SKM-1 treated with dmso at 0.1 percent for 144 hours (cell line): Measurements from ENCODE around the gene GAK.

ENCODE experiments used
- DNase-seq: peaks from one replicate; lab custom pipeline; 2025; ENCODE audit not compliant: unreplicated experiment; lab: John Stamatoyannopoulos, UW

GAK gene

DNA sequence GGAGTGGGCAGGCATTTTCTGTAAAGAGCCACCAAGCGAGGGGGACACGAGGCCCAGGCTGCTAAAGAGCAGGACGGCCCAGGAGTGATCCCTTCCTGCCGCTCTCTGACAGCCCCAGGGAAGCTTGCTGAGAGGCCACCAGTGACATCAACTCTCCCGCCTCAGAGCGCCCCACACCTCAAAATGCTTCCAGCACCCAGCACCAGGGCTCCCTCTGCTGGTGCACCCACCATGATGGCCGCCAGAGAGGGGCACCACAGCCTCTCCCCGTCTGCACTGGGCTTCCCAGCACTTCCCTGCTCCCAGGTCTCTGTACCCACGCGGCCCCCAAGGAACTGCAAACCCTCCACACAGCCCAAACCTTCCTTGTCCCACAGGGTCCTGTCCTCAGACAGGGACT is 40.4 kb downstream of the GAK start:
- DNase-seq: no peak

DNA sequence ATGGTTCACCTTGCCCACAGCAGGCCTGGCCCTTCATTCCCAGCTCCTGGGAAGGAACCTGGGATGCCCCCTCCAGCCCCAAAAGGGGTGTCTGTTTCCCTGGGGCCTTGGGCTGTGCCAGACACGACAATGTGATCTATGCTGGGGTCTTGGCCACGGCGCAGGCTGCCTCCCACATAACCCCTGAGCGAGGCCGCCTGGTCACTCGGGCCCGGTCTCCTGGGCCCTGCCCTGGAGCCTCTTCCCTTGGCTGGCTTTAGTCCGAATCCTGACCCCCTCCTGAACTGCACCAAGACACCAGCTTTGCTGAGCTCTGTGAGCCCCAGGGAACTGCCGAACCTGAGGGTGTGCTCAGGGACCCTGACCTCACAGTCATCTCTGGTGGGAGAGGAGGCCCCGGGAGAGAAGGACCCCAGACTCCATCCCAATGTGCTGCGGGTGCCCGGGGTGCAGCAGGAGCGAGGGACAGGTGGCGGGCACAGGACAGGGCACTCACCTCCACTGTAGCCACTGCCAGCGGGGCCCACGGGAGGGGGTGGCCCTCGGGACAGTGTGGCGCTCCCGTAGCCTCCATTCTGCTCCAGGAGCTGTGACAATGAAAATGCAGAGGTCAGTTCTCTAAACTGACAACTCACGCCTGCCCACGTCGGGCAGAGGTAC is 42.0 kb downstream of the GAK start:
- DNase-seq: no peak

DNA sequence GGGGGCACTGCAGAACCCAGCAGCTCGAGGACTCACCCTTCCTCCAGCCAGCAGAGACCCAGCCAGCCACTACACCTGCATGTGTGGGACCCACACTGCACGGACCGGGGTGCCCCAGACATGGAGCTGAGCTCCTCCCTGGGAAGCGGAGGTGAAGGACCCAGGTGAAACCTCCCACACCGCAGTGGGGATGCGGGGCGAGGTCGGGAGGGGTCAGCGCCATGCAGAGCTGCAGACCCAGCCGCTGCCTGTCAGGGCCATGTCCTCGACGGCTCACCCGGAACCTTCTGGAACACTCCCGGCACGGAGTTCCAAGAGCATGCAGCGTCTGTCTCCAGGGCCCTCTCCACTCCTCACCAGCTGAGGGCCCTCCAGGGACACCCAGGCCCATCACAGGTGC is 42.6 kb downstream of the GAK start:
- DNase-seq: no peak

DNA sequence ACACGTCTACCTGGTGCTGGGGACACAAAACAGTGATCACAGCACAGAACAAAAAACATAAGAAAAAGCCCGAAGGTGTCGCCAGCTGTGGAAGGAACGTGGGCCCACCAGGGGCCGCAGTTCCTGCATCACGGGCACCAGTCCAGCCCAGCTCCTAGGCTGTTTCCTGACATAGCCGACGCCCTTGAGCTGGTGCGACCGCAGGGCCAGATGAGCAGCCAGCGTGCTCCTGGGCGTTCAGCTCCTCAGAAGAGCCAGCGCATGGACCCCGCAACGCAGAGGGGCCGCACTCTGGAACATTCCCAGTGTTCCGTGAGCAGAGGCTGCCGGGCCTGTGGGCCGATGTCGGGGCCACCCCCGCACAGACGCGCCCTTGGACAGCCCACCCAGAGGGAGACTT is 44.1 kb downstream of the GAK start:
- DNase-seq: no peak

DNA sequence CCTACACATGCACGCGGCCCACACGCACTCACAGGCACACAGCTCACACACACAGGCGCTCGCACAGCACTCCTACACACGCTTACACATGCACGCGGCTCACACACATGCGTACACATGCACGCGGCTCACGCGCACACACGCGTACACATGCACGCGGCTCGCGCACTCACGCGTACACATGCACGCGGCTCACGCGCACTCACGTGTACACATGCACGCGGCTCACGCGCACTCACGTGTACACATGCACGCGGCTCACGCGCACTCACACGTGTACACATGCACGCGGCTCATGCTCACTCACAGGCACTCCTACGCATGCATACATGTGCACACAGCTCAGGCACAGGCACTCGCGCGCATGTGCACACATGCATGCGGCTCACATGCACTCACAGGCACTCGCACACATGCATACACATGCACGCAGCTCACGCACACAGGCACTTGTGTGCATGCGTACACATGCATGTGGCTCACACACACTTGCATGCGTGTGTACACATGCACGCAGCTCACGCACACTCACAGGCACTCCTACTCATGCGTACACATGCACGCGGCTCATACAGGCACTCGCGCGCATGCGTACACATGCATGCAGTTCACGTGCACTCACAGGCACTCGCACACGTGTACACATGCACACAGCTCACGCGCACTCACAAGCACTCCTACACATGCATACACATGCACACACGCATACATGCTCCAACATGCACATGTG is 44.9 kb downstream of the GAK start:
- no peak for DNase-seq

DNA sequence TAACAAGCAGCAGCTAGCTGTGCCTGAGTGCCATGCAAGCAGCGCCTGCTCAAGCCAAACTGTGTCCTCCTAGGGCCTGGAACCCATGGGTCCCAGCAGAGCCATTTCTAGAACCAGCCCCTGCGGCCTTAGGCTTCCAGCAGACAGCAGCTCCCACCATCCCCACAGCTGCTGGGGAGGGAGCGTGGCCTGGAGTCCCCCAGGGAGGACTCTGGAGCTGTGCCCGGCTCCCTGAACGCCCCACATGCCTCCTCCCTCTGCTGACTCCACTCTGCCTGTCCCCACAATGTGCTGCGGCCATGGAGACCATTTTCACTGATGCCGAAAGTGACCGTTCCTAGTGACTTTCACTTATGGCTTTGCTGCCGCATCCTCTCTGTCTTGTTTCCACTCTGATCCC is 45.9 kb downstream of the GAK start:
- DNase-seq: no peak

DNA sequence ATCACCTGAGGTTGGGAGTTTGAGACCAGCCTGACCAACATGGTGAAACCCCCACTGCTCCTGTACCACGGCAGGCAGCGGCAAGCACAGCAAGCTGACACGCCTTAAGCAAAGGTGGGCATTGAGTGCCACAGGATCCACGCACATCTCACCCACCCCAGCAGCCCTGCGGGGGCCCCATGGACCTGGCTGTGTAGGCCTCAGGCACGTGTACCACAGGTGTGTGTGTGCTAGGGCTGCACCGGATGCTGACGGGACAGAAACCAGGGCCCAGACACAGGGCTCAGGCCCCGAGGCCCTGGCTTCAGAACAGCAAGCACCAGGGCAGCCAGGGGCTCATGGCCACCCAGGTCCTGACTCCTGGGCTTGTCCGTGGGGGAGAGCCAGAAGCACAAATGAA is 46.8 kb downstream of the GAK start:
- no peak for DNase-seq

DNA sequence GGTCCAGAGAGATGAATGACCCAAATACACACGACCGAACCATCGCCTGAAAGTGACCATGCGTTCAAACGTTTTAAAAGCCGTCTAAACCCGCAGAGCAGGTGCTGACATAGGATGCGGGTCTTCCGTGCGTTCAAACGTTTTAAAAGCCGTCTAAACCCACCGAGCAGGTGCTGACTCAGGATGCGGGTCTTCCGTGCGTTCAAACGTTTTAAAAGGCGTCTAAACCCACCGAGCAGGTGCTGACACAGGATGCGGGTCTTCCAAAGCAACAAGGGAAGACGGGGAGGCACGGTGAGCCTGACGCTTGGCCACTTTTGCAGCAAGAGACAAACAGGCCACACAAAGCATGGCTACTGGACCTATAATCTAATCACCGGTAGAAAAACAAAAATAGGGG is 47.2 kb downstream of the GAK start:
- DNase-seq: no peak

DNA sequence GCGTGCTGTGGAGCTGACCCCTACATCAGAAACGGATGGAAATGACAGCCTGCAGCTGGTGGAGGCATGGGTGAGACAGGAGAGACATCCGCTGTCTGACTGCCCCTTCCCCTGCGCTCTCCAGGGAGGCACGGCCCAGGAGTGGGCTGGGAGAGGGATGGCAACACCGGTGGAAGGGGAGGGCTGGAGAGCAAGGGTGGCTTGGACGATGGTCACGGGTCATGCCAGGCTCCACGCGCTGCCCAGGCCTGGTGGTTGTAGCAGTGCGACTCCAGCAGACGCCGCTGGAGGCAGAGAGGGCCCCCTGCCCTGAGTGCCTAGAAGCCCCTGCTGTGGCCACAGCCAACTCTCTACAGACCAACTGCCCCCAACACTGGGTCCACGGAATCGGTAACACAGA is 47.9 kb downstream of the GAK start:
- no peak for DNase-seq

DNA sequence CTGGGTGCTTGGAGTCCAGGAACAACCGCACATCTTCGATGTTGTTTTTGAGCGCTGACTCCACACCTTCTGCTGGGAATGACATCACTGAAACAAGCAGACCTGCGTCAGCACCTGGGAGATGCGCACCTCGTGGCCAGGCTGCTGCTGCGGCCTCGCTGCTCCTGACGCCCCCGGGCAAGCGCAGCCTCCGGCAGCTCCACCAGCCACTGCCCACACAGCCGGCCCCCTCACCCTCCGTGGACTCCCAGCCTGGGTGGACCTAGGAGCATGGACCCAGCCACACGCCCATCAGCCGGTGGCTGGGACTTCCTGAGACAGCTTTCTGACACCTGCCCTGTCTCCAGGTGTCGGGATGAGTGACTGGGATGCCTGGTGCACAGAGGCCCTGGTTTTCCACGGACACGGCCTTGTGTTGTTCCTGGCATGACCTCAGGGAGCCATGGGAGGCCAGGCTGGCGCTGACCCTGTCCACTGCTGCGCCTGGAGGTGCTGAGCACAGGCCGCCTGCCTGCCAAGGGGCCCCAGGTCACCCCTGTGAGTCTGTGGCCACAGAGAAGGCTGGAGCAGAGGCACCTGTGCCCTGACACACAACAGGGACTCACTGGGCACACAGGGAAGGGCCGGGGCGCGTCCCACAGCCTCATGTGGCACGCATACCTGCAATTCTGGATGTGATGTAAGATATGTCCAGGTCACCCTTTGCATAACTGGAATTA is 48.6 kb downstream of the GAK start:
- DNase-seq: no peak

DNA sequence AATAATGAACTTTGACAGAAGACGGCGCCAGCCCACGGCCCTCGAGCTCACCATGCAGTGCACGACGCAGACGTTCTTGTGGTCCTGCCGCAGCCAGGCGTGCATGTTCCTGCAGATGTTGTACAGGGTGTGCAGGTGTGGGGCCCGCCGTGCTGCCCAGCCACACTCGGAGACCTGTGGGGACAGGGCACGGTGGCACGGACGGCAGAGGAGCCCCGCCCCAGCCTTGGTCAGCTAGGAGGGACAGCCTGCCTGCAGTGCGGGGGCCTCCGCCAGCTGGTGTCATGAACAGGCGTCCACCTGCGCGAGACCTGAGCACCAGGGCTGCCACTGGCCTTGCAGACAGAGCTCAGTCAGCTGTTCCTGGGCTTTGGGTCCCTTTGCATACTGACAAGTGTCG is 49.5 kb downstream of the GAK start:
- no peak for DNase-seq

DNA sequence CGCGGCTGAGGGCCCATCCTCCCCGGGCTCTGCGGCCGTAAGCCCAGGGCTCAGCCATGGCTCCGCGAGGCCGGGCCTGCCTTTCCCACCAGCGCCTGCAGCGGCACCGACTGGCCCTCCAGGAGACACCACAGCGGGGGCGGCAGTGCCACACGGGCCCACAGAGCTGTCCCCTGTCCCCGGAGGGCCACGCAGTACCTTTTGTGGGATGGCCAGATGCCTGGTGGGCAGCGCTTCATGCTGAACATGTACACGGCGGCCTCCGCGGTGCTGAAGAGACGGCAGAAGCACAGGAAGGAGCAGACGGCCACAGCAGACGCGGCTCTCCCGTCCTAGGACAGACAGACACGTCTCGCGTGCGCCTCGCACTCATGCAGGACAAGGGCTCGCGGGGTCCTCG is 50.4 kb downstream of the GAK start:
- DNase-seq: no peak

DNA sequence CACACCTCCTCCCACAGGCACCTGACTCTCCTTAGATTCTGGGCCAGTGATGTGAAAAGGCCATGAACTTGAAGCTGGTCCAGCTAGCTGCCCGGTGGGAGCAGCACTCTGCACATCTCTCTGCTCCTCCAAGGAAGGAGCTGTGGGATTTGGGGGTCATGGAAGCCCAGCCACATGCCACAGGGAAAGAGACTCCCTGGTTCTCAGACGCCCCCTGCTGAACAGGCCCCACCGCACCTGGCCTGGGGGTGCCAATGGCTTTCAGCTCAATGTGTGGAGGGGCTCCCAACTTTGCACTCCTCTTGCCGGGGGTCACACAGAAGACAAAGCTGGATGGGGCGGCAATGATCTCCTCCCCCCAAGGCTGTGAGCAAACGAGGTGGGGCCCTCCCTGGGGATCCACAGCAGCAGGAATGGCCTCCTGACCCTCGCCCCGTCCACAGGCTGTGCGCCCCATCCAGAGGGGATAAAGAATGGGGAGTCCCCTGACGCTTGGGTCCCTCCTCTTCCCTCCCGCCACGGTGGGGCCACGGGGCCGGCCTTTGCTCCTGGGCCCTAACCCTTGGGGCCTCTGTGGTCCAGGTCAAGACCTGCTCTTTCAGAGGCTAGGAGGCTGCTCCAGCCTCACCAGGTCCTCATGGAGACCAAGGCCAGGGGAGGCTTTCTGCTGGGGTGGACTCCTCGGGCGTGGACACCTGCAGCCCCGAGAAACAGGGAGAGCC is 51.3 kb downstream of the GAK start:
- DNase-seq: no peak

DNA sequence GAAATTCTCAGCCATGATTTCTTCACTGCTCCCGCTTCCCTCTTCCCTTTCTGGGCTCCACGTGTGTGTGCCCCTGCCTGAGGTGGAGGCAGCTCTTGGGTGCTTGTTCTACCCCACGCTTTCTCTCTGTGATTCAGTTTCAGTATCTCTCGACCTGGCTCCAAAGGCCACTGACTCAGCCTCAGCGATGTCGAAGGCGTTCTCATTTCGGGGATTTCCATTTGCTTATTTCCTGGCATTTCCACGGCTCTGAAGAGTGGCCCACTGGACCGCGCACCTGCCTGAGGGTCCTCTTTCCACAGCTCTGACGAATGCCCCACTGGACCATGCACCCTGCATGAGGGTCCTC is 52.4 kb downstream of the GAK start:
- no peak for DNase-seq

DNA sequence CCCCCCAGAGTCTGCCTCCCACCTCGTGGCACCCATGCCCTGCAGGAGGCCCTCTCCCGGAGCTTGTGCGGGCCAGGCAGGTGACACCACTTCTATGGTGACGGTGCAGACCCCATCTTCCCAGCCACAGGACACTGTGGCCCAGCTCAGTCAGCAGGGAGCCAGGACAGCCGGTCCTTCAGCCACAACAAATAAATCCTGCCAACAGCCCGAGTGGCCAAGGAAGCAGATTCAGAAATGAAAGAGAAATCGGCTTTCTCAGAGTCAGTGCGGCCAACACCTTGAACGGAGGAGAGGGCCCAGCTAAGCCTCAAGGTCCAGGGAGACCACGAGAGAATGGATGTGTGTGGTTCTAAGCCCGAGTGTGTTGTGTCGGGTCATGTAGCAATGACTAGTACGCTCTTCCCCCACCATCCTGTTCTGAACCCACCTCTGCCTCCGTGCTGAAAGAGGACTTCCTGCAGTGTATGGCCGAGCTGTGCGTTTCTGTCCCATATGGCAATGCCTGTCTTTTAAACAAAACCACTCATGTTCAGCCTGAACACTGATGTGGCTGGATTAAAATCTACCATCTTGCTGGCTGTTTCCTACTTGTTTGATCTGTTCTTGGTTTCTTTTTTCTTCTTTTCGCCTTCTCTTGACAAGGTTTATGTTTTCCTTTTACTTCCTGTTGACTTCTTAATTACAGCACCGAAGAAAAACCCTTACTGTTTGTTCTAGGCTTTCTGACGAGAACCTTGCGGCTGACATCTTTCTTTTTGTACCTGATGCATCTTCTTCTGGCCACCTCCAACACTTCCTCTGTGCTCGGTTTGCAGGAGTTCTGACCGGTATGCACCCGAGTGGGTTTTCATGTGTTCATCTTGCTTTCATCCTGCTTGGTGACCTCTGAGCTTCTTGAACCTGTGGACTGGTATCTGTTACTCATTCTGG is 53.1 kb downstream of the GAK start:
- DNase-seq: no peak

DNA sequence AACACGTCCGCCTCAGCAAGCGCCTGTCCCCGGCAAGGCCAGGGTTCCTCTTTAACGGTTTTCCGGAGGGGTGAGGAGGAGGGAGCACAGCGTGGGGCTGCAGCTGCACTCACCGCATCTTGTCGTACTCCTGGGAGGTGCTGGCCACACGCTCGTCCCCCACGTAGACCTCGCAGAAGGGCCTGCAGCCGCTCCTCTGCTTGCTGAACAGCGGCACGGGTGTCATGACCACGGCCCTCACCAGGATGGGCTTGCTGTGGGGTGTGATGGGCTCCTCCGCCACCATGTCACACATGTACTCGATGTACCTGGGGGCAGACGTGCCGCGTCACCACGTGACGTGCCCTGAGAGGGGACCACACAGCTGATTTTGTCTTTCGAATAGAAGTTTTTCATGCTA is 54.6 kb downstream of the GAK start:
- no peak for DNase-seq

DNA sequence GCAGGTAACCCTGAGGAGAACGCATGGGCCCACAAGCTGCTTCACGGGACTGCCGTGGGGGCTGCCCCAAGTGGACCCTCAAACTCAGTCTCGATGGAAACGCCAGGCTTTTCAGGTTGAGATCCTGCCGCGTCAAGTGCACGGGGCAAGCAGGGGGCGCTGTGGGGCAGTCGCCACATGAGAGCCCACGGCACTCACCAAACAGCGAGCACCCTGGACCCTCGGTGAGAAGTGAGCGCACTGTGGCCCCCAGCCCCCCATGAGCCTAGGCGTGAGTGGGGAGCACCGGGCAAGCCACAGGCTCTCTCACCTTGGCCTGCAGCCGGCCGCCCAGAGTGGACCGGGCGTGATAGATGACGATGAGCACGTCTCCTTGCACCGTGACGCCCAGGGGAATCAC is 55.3 kb downstream of the GAK start:
- no peak for DNase-seq

DNA sequence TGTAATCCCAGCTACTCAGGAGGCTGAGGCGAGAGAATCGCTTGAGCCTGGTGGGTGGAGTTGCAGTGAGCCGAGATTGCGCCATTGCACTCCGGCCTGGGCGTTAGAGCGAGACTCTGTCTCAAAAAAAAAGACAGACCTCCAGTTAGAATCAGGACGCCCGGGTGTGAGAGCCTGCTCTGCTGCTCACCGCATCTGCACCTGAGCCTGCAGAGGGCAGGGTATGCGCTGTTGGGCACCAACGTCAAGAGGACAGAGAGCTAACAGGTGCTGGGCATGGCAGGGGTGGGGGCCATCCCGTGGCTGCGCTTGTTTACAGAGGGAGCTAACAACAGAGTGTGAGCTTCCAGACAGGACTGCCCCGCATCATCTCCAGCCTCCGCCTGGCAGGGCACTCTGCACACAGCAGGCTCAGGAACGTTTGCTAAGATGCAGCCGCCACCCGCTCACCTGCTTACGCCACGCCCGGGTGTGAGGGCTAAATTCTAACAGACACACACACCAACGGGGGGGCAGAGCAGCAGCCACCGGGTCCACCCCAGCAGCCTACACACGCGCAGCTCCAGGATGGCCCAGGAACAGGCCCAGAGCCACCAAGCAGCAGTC is 56.2 kb downstream of the GAK start:
- no peak for DNase-seq

DNA sequence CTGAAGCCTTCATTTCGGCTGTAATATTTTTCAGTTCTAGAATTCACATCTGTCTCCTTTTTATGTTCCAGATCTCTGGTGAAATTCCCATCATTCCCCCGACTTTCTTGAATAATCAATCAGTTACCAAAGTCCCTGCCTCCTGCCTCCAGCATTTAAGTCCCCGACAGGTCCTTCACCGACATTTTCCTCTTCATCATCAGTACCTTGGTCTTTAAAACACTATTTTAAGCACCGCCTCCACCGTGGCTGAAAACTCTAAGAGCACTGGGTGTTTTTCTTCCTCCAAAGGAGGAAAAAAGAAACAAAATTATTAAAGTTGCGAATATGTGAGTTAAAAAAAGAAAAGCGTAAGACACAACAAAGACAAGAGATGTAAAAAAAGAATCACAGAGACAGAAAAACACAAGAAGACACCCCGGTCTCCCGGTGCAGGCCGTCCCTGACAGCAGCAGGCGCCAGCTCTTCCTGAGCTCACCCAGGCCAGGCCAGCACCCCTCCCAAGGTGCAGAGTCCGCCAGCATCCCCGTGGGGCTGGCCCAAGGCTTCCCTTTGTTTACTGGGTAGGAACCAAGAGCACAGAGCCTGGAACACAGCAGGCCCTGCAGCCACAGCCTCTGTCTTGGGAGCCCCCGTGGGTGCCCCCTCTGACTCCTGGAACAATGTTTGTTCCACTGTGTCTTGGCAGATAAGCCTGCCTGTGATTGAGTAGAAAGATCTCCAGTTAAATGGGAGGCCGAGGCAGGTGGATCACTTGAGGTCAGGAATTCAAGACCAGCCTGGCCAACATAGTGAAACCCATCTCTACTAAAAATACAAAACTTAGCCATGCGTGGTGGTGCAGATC is 56.9 kb downstream of the GAK start:
- DNase-seq: no peak
